Measurements from ENCODE around the gene AGTPBP1.

Gene AGTPBP1

DNA sequence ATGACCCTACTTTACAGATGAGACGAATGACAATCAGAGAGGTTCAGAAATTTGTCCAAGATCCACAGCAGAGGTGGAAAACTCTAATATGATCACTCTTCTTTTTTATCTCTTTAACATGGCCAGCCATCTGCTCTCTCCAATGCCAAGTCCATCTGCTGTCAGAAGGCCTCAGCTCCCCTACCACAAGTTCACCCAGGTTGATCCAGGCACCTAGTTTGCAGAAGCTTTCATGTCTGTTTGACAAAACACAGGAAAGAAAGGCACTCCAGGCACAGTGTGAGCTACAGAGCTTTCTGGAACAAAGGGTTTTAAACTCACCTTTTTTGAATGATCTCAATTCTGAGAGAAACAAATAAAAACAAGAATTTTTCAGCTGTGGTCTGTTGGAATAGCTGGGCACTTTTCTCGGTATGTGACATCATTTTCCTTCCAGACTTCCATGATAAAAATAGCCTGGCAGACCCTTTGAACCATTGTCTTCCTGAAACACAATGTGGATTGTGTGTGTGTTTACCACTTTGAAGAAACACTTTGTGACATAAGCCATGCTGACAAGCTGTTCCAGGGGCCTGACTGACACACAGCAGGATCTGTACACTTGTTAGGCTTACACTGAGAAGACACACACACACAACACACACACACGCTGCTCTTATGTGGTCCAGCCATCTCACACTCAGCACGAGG, 214.3 kb downstream of the AGTPBP1 start:
- H3K4me3 ChIP-seq (ENCODE audit: low read length), result no peak overlapping the region
- no peak for DNase-seq (ENCODE audit: low read depth)
- TF ChIP-seq, protein P1, sequence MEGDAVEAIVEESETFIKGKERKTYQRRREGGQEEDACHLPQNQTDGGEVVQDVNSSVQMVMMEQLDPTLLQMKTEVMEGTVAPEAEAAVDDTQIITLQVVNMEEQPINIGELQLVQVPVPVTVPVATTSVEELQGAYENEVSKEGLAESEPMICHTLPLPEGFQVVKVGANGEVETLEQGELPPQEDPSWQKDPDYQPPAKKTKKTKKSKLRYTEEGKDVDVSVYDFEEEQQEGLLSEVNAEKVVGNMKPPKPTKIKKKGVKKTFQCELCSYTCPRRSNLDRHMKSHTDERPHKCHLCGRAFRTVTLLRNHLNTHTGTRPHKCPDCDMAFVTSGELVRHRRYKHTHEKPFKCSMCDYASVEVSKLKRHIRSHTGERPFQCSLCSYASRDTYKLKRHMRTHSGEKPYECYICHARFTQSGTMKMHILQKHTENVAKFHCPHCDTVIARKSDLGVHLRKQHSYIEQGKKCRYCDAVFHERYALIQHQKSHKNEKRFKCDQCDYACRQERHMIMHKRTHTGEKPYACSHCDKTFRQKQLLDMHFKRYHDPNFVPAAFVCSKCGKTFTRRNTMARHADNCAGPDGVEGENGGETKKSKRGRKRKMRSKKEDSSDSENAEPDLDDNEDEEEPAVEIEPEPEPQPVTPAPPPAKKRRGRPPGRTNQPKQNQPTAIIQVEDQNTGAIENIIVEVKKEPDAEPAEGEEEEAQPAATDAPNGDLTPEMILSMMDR (conservative IDR thresholded peaks at IDR 0.05; ENCODE audit: low read length), result no peak

DNA sequence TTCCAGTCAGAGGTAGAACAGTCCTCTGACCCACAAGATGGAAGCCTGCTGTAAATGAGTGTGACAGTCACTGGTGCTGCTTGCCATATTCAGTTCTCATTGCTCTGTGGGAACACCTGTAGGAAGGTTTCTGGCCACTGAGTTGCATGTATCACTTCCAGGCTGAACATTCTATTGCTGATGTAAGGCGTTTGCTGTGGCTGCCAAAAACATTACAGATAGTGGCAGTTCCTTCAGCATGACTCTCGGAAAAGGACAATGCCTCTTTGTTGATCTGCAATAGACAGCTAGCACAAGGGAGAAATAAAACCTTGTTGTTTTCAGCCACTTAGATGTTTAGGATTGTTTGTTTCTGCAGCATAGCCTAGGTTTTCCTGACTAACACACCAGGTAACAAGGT, 217.2 kb downstream of the AGTPBP1 start:
- no peak for DNase-seq (ENCODE audit: low read depth)
- no peak overlapping the region for H3K4me3 ChIP-seq (ENCODE audit: low read length)
- TF ChIP-seq, protein P1 (conservative IDR thresholded peaks at IDR 0.05; ENCODE audit: low read length), result no peak

DNA sequence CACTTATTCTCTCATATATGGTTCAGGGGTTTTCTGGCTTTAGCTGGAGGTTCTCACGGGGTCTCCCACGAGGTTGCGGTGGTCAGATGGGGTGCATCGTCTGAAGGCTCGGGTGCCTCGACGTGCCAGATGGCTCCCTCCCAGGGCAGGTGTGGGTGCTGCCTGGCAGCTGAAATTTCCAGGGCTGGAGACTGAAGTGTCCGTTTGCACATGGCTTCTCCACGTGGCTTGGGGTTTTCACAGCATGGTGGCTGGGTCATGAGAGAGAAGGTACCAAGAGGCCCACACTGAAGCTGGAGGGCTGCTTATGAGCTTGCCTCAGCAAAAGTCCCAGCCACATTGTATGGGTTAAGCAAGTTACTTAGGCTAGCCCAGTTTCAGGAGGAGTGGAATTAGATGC, 218.6 kb downstream of the AGTPBP1 start:
- TF ChIP-seq, protein P1 (conservative IDR thresholded peaks at IDR 0.05; ENCODE audit: low read length), result no peak
- no peak overlapping the region for H3K4me3 ChIP-seq (ENCODE audit: low read length)

DNA sequence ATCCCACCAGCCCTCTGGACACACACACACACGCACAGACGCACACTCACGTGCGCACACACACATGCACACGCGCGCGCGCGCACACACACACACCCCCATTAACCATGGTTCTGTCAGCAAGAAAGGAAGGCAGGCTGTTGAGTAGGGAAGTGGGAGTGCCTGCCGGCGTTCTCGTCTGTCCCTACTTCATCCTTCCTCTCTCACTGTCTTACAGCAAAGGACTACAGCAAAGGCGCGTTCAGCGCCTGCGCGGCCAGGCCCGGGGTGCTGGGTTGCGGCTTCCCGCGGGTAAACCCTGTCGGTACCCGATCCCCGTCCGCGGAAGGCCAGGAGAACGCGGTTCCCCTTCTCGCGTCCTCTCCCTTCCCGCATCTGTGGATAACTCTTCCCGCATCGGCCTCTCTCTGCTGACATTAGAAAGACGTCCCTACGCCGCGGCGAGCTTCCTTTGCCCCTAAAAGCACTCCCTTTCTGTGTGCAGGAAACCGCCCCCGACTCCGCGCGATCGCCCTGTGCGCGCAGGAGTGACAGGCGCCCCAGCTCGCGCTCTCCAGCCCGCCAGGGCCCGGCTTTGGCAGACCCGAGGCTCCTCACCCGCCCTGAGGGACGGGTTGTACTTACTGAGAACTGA, 219.2 kb downstream of the AGTPBP1 start:
- DNase-seq (ENCODE audit: low read depth), result peak; percentile 34
- H3K4me3 ChIP-seq (ENCODE audit: low read length), result peak overlapping the region; percentile 55
- TF ChIP-seq, protein P1 (conservative IDR thresholded peaks at IDR 0.05; ENCODE audit: low read length), result no peak

More for the DNA sequence above, 218.6 kb downstream of the AGTPBP1 start:
- no peak for DNase-seq (ENCODE audit: low read depth)

DNA sequence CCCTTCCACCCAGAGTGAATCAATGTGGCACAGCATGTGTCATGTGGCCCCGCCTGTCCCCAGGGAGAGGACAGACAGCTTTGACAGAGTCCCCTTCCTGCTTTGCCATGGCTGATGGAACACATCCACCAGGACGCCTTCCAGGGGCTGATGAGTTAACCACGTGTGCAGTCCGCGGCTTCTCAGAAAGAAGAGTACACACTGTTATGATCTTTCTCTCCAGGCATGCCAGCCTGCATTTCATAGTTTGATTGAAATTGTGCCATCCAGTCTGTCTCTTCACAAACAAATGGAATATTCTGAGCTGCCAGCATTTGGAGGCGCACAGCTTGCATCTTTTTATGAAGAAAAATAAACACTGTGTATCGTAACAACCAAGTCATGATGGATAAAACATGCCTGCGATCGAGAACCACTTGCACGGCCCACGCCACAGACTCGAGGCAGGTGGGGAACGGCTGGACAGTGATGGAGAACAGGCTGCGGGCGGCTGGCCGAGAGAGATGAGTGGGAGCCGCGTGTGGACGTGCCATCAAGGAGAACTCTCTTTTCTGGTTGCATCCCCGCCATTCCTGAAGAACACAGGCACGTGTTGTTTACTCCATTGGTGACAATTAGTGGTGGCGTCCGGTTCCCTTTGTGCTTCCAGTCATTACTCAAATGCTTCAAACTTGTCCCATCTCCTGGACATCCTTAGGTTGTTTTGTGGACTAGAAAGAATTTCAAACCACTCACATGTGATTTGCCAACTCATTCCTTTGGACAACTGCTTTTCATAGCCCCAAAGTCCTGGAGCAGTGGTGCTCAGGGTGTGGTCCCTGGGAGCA, 220.2 kb downstream of the AGTPBP1 start:
- peak; percentile 37 for DNase-seq (ENCODE audit: low read depth)
- TF ChIP-seq, protein P1 (conservative IDR thresholded peaks at IDR 0.05; ENCODE audit: low read length), result no peak
- H3K4me3 ChIP-seq (ENCODE audit: low read length), result no peak overlapping the region

DNA sequence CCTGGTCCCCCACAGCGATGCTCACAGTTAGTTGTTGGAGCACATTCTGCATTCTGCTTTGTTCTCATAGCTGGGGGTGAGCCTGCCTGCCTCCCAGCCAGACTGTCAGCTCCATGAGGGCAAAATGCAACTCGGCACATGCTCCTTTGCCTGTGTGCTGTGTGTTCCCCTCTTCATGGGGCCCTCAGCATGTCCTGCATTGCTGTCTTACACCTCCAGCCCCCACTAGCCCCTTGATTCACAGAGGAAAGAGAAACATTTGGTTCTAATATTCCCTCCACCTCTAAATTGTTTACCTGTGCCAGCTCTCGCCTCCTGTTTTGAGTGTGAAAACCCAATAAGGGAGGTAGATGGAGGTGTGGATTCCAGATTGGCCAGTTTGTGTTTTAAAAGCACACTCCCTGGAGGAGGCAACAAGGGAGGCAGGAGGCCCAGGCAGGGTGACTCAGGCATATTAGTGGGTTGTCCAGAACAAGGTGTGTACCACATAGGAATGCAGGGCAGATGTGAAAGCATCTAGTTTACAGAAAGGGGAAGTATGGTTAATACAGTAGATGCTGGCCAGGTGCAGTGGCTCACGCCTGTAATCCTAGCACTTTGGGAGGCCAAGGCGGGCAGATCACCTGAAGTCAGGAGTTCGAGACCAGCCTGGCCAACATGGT, 224.6 kb downstream of the AGTPBP1 start:
- no peak for DNase-seq (ENCODE audit: low read depth)
- TF ChIP-seq, protein P1 (conservative IDR thresholded peaks at IDR 0.05; ENCODE audit: low read length), result no peak
- no peak overlapping the region for H3K4me3 ChIP-seq (ENCODE audit: low read length)
